Right forelimb (tissue), 1 donor: Measurements from ENCODE around the gene ACBD4.

Experiments
- DNase-seq: peaks from one replicate; pipeline ENCODE4 v3.0.0-alpha.2; 2018

Gene ACBD4

DNA sequence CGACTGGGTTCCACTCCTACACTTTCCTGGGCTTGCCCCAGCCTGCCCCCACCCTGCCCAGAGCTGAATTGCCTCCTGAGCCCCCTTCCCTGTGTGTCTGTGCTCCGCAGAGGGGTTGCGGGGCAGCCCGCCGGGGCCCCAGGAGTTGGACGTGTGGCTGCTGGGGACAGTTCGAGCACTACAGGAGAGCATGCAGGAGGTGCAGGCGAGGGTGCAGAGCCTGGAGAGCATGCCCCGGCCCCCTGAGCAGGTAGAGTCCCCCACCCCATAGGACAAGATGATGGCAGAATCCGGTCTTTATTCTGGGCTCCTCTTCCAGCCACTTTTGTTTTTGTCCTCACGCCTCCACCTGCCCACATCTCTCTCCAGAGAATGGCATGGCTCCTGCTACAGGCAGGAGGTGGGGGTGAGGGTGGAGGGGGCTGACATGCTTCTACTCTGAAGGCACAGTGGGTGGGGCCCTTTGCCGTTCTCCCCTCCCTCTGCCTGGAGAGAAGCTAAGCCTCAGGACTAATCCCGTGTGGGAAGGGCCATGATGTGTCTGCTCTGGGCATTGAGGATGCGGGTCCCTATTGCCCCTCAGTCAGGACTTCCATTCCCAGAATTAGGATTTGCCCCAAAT is 3.5 kb downstream of the ACBD4 start:
- DNase-seq, result no peak

DNA sequence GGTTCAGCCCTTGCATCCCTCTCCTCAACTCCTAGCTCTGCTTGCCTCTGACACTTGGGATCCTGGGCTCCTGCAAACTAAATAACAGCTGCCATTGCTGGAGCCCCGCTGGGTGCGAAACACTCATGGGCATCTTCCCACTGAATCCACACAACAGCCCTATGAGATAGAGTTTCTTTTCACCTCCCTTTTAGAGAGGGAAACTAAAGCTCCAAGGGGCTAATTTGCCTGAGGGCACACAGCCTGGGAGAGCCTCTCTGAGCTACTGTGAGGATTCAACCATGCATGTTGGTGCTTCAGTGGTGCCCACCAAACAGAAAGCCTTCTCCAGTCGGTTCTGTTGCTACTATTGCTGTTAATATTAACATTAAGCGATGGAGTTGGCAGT is 4.0 kb downstream of the ACBD4 start:
- DNase-seq, result no peak

DNA sequence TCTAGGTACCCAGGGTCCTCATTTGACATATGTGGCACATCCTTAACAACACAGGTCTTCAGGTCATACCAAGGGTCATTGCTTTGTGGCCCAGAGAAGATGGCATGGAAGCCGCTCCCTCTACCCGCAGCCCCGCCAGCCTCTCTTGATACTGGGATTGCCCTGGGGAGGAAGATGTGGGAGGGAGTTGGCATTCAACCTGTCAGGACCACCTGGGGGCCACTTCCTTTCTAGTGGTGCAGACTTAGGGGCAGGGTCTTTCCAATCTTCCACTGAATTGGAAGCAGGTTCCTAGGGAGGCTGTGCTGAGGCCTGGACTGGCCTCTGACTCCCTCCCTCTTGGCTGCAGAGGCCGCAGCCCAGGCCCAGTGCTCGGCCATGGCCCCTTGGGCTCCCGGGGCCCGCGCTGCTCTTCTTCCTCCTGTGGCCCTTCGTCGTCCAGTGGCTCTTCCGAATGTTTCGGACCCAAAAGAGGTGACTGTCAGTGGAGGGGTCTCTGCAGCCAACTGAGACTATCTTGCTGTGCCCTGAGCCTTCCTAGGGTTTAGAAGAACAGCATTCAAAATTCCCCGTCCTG is 7.7 kb downstream of the ACBD4 start:
- DNase-seq, result no peak

DNA sequence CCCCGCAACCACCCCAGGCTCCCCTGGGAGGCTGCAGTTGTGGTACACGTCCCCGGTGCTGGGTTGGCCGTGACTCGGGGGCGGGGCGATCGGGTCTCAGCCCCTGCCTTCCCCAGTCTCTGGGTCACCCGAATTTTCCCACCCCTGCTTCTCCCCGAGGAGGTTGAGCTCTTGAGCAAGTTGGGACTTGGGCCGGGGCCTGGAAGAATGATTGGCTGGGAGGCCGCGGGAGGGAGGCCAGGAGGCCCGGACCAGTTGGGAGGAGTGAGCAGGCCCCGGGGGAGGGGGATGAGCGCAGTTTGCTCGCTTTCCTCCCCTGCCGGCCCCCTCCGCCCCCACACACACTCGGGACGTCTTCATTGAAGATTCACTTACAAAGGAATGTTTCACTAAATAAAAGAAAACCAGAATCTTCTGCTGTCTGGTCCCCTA is 8.3 kb downstream of the ACBD4 start:
- peak; percentile 91 for DNase-seq

DNA sequence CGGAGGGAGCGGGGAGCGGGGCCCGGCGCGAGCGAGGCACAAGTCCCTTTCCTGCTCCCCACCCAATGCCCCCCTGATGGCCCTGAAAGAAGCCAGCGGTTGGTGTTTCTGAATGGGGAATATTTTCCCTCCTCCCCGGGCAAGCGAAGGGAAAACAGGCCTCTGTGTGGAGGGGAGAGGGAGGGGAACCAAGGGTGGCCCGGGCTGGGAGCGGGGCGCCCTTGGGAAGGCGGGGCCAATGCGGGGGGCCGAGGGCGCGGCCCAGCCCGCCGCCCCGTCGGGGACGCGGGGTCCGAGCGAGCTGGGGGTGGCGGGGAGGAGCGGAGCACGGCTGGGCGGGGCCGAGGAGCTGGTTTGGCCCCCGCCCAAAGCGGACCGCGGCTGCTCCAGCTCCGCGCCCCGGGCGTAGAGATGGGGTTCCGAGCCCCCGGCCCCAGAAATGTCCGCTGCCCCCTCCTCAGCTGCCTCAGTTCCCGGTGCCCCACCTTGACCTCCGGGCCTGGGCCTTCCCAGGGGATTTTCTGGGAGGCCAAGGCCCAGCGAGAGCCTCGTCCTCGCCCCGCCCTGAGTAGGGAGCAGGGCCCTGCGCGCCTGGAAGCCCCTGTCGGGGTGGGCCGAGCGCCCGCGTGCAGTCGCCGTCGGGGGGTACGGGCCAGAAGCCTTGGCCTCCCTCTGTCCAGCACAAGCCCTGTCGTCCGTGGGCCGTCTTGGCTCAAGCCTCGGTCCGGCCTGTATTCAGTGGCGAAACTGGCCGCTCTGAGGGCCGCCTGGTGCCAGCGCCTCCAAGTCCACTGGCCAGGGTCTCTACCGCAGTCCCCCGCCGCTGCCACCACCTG is 8.9 kb downstream of the ACBD4 start:
- peak; percentile 58 for DNase-seq

DNA sequence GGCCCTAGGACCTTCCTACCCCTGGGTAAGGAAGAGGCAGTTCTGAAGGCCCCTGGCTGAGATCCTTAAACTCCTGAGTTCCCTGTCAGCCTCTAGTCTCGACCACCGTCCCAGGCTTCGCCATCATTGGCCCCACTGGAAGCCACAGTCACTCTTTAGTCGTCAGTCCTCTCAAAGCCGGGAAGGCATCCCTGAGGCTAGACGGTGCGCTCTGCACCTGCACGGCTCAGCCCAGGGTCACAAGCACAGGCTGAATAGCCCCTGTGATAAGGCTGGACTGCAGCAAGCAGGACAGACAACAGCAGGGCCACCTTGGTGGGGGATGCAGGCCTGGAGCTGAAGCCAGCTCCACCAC is 9.5 kb downstream of the ACBD4 start:
- DNase-seq, result no peak

DNA sequence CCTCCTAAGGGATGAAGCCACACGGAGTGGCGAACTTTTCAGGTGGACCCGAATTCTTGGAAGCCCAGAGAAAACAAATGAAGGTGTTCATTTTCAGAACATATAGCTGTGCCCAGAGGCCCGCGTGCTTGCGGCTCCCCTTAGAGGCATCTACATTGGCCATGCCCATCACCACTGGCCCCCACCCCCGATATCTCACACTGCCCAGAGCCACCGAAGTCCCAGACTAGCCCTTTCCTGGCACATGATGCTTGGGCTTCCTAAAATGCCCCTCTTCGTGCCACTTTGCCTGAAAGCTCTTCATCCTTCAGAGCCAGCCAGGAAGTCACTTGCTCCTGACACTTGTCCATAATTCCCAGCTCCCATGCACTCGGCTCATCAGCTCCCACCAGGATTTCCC is 10.7 kb downstream of the ACBD4 start:
- no peak for DNase-seq

DNA sequence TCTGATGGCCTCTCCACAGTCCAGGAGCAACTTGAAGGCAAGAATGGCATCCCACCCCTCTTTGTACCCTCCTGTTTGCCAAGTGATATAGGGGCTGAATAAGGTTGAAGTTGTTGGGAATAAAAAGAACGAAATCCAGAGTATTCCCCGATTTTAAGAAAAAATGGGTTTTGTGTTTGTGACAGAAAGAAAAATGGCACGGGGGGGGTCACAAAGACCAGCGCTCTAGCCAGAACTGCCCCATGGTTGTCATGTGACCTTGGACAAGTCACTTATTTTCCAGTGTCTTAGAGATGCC is 11.1 kb downstream of the ACBD4 start:
- DNase-seq, result peak; percentile 41

DNA sequence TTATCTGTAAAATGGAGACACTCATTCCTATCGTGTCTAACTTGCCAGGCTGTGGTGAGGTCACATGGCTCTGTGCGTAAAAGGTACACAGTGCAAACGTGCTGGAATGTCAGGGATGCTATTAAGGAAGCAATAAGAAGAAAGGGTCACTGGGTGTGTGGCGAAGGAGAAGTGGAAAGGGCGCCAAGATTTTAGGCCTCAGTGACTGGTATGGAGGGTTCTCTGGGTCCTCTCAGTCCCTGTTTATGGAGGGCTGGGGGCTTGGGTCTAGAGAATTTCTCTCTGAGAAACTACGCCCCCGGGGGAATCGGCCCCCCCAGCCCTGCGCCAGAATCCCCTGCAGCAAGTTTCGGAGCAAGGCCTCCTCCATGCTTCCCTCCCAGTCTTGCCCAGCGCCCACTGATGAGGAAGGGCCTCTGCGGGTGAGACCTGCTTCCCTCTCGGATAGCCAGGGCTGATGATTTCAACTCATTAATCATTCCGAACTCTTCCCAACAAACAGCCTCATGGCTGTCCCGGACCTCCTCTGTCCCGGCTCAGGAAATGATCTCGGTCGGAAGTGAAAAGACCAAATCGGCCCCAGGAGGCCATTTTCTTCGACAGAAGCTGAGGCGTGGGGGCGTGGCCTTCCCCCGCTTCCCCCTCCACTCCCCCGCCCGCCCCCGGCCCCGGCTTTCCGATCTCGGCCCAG is 11.5 kb downstream of the ACBD4 start:
- DNase-seq, result no peak

DNA sequence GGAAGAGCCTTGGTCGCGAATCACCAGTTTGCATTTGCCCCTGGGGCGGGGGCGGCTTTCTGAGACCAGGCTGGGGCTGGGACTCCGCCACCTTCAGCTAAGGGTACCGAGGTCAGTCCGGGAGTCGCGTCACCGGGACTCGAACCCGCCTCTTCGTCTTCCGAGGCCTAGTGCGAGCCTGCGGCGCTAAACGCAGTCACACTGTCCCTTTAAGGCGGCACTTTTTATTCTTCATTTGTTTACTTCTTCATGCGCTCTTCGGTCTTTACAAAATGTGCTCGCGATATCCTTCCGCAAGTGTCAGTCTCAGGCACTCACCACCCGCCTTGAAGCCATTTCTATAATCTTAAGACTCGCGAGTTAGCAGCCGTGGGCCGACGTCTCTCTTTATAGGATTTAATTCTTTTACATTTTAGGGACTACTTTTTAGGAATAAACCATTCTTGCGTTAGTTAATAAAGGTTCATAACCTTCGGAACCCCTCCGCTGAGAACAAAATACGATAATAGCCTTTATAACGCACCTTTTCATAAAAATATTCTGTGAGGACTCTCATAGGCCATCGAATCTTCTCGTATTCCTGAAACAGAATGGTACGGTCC is 12.2 kb downstream of the ACBD4 start:
- DNase-seq, result peak; percentile 93

DNA sequence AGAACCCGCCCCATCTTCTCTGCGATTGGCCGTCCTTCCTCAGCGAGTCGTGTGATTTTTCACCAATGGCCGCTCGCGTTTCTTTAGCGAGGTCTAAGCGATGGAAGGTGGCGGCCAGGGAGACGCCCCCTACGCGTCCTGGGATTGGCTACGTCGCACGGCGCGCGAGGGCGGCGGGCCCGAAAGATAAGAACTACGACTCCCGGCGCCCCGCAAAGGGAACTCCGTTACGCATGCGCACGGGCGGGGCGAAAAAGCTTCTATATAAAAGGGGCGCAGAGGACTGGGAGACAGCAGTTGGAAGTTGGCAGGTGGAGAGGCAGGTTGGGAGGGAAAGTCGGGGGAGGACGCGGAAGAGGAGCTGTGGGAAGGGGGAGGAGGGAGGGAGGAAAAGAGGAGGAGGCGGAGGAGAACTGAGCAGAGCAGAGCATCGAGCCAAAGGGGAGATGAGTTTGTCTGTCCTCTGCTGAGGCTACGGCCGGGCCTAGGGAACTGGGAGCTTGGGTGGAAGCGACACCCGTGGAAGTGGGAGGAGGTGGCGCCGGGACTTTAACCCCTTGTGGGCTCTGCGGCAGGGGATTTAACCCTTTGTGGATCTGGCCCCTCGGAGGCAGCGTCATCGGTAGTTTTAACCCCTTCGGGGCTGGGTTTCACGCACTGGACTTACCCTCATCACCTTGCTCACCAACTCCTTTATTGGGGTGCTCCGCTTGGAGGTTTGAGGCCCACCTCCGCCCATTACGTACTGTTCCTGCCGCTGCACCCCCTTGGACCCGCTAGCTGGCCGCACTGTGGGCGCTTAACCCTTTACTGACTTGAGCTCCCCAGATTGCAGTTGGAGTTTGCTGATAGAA is 12.9 kb downstream of the ACBD4 start, which contains the start of gene HEXIM1:
HEXIM1 (plus strand) TSS at position 293 of the 854 bp plus-strand sequence. CDS start 716 bp downstream, outside the sequence.
- DNase-seq, result peak; percentile 100

DNA sequence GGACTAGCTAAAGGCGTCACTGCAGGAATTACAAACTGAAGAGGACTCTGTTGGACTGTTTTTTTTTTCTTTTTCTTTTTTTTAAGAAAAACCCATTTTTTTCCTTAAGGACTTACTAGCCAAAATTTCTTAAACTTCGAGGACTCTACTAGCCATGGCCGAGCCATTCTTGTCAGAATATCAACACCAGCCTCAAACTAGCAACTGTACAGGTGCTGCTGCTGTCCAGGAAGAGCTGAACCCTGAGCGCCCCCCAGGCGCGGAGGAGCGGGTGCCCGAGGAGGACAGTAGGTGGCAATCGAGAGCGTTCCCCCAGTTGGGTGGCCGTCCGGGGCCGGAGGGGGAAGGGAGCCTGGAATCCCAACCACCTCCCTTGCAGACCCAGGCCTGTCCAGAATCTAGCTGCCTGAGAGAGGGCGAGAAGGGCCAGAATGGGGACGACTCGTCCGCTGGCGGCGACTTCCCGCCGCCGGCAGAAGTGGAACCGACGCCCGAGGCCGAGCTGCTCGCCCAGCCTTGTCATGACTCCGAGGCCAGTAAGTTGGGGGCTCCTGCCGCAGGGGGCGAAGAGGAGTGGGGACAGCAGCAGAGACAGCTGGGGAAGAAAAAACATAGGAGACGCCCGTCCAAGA is 13.7 kb downstream of the ACBD4 start:
- DNase-seq, result peak; percentile 95

DNA sequence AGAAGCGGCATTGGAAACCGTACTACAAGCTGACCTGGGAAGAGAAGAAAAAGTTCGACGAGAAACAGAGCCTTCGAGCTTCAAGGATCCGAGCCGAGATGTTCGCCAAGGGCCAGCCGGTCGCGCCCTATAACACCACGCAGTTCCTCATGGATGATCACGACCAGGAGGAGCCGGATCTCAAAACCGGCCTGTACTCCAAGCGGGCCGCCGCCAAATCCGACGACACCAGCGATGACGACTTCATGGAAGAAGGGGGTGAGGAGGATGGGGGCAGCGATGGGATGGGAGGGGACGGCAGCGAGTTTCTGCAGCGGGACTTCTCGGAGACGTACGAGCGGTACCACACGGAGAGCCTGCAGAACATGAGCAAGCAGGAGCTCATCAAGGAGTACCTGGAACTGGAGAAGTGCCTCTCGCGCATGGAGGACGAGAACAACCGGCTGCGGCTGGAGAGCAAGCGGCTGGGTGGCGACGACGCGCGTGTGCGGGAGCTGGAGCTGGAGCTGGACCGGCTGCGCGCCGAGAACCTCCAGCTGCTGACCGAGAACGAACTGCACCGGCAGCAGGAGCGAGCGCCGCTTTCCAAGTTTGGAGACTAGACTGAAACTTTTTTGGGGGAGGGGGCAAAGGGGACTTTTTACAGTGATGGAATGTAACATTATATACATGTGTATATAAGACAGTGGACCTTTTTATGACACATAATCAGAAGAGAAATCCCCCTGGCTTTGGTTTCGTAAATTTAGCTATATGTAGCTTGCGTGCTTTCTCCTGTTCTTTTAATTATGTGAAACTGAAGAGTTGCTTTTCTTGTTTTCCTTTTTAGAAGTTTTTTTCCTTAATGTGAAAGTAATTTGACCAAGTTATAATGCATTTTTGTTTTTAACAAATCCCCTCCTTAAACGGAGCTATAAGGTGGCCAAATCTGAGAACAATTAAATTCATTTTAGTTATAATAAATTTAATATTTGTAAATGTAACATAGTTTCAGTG is 14.5 kb downstream of the ACBD4 start:
- peak; percentile 82 for DNase-seq

DNA sequence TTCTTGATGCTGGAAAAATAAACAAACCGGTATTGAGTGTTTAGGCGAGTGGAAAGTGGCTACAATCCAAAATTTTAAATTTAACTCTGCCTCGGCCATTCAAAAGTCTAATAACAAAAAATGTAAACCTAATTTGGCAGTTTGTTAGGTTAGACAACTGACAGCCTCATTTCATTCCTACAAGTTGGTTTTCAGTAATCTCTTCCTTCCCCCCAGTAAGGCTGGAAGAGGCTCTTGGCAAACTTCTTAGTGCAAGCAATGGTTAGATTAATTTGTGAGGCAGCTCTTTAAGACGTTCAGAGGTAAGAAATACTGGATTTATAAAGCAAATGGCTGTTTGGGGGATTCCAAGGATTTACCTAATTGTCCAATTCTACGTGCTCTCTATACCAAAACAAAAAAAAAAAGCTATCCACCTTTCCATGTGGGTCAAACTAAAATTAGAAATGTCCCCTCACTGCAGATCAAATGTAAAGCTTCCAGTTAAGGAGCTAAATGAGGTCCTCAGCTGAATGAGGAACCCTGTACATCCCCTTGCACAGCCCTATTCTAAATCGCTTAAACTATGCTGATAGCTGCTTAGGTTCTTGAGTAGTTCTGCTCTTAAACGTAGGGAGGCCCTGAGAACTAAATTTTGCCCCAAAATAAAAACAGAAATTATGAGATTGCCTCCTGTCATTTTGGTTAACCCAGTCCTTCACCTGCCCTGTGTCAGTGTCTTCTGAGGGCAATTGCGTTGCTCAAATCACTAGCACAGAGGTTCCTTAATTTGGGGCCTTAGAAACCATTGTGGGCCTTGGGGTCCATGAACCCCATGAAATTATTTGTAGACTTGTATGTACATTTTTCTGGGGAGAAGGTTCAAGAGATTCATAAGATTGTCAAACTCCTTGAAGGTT is 15.7 kb downstream of the ACBD4 start:
- peak; percentile 30 for DNase-seq

DNA sequence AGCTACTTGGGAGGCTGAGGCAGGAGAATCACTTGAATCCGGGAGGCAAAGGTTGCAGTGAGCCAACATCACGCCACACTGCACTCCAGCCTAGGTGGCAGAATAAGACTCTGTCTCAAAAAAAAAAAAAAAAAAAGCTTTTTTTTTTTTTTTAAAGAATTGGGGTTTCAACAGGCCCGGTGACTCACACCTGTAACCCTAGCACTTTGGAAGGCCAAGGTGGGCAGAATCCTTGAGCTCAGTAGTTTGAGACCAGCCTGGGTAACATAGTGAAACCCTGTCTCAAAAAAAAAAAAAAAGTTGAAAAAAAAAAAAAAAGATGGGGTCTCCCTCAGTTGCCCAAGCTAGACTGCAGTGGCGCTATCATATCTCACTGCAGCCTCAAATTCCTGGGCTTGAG is 19.5 kb downstream of the ACBD4 start:
- DNase-seq, result no peak

DNA sequence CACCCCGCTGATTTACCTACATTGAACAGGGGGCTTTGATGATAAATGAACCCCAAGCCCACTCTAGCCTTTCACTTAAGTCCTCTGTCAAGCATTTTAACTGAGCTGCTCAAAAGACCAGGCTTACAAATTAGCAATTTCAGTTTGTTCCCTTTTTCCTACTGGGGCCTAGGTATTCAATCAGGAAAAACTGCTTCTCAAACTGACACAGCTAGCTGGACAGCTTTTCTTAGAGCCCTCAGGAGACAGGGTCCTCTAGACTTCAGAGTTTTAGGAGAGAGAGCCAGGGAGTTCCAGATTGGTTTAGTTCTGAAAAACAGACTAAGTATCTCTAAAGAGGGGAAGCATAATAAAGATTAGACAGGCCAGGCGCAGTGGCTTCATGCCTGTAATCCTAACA is 20.0 kb downstream of the ACBD4 start:
- DNase-seq, result no peak

DNA sequence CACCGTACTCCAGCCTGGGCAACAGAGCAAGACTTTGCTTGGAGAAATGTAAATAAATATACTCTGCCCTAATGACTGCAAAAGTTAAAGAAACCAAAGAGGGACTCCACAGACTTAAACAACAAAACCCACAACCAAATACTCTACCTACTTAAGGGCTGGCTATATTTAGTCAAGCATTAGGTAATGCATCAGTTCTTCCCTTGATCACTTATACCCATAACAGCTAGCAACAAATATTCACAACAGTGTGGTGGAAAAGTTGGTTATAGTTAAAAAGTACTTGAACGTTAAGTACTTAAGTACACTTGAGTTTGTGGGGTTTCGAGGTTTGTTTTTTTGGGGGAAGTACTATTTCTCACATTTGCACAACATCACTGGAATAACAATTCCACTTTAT is 20.8 kb downstream of the ACBD4 start:
- no peak for DNase-seq

DNA sequence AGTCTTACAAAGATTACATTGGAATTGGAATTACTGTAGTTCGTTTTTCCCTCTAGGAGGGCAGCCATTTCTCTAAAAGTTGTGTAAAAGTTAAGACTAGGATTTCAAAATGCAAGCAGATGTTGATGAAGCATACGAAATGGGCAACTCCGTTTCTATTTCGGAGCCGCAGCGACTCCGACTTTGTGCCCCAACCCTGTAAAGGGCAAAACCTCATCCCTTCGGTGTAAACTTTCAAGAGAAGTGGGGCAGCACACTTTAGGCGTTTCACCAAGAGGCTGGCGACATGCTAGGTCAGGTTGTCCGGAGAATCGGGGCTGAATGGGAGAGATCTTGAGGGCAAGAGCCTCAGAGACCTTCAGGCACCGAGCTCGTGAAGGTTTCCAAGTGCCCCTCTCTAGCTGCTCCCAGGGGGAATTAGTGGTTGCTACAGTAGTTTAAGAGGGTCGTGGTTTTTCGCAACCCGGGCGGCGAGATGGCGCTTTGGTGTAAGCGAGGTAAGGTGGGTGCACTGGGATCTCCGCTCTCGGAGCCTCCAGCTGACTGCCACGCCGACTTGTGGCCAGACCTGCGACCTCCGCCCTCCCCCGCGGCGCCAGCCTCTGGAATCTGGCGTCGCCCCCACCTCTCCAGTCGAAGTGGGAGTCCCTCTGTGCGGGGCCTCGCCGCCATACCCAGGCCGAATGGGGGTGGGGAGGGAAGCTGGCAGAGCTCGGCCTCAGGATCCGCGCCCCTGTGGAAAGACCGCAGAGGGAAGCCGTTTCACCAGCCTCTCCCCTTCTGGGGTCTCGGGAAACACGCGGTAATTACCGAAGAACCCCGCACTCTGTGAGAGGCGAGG is 25.2 kb downstream of the ACBD4 start:
- peak; percentile 90 for DNase-seq
